Nephron (organoid): ENCODE data around the gene PHC3.

Experiments
- H3K27ac Mint-ChIP-seq, 3 experiments: 2 replicates each; pipeline ENCODE4 v1.8.0; 2020; ENCODE audit warnings: mixed read lengths in 3 of 3, mild to moderate bottlenecking in 2 of 3, moderate library complexity in 1 of 3
- H3K27me3 Mint-ChIP-seq: 2 replicates; pipeline ENCODE4 v1.8.0; 2021; ENCODE audit warnings: low read depth, mild to moderate bottlenecking, moderate library complexity, mixed read lengths
- H3K36me3 Mint-ChIP-seq: 2 replicates; pipeline ENCODE4 v1.8.0; 2020; ENCODE audit warnings: low read depth, mixed read lengths
- H3K4me1 Mint-ChIP-seq: 2 replicates; pipeline ENCODE4 v1.8.0; 2020; ENCODE audit warnings: mixed read lengths
- H3K4me3 Mint-ChIP-seq, 3 experiments: 2 replicates each; pipeline ENCODE4 v1.8.0; 2020; ENCODE audit warnings: mild to moderate bottlenecking in 3 of 3, mixed read lengths in 3 of 3, moderate library complexity in 2 of 3
- H3K9me3 Mint-ChIP-seq: 2 replicates; pipeline ENCODE4 v1.8.0; 2020; ENCODE audit warnings: mixed read lengths
- TF ChIP-seq, protein P1 (sequence below), 3 experiments: fragments of 200-600 bp; sonication (generic); IDR thresholded peaks; one replicate each; pipeline ENCODE4 v1.5.0; 2021; ENCODE audit warnings: antibody characterized with exemption in 3 of 3; ENCODE audit not compliant: unreplicated experiment in 3 of 3

PHC3 gene

GRCh38 chr3:170205302-170205701, 23.8 kb upstream of the PHC3 start:
- H3K36me3 Mint-ChIP-seq = no peaks in the 10 kb centered on the region
- TF ChIP-seq, protein P1, sequence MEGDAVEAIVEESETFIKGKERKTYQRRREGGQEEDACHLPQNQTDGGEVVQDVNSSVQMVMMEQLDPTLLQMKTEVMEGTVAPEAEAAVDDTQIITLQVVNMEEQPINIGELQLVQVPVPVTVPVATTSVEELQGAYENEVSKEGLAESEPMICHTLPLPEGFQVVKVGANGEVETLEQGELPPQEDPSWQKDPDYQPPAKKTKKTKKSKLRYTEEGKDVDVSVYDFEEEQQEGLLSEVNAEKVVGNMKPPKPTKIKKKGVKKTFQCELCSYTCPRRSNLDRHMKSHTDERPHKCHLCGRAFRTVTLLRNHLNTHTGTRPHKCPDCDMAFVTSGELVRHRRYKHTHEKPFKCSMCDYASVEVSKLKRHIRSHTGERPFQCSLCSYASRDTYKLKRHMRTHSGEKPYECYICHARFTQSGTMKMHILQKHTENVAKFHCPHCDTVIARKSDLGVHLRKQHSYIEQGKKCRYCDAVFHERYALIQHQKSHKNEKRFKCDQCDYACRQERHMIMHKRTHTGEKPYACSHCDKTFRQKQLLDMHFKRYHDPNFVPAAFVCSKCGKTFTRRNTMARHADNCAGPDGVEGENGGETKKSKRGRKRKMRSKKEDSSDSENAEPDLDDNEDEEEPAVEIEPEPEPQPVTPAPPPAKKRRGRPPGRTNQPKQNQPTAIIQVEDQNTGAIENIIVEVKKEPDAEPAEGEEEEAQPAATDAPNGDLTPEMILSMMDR (IDR thresholded peaks at IDR 0.05; ENCODE audit: unreplicated experiment in 3 of 3) = no peak

DNA sequence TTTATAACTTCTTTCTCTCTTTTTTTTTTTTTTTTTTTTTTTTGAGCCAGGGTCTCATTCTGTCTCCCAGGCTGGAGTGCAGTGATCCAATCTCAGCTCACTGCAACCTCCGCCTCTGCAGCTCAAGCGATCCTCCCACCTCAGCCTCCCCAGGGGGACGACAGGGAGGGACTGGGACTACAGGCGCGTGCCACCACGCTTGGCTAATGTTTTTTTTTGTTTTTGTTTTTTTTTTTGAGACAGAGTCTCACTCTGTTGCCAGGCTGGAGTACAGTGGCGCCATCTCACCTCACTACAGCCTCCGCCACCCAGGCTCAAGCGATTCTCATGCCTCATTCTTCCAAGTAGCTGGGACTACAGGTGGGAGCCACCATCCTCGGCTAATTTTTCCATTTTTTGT, 23.0 kb upstream of the PHC3 start:
- TF ChIP-seq, protein P1 (IDR thresholded peaks at IDR 0.05; ENCODE audit: unreplicated experiment in 3 of 3) = no peak
- no peaks in the 10 kb centered on the region for H3K9me3 Mint-ChIP-seq
- peaks cover 11% of the 10 kb centered on the region for H3K4me1 Mint-ChIP-seq
- H3K27me3 Mint-ChIP-seq = no peaks in the 10 kb centered on the region
- H3K36me3 Mint-ChIP-seq = no peaks in the 10 kb centered on the region
- H3K4me3 Mint-ChIP-seq = no peak overlapping the region
- peak overlapping the region; percentile 19 to 77 (median 40) for H3K27ac Mint-ChIP-seq

More at GRCh38 chr3:170205302-170205701, 23.8 kb upstream of the PHC3 start:
- Mint-ChIP-seq H3K4me3 (no peak overlapping the region), H3K9me3 (peaks cover 6% of the 10 kb centered on the region), H3K27me3 (no peaks in the 10 kb centered on the region), H3K4me1 (peaks cover 11% of the 10 kb centered on the region), H3K27ac (peak overlapping the region in 1 of 3 experiments; percentile 58)

GRCh38 chr3:170204023-170204472, 22.5 kb upstream of the PHC3 start:
- peaks cover 11% of the 10 kb centered on the region for H3K4me1 Mint-ChIP-seq
- no peaks in the 10 kb centered on the region for H3K9me3 Mint-ChIP-seq
- H3K27ac Mint-ChIP-seq = peak overlapping the region; percentile 19 to 77 (median 40)
- H3K4me3 Mint-ChIP-seq = no peak overlapping the region
- H3K36me3 Mint-ChIP-seq = no peaks in the 10 kb centered on the region
- peaks cover 3% of the 10 kb centered on the region for H3K27me3 Mint-ChIP-seq
- TF ChIP-seq, protein P1 (IDR thresholded peaks at IDR 0.05; ENCODE audit: unreplicated experiment in 3 of 3) = no peak

GRCh38 chr3:170203457-170203856, 21.9 kb upstream of the PHC3 start:
- H3K36me3 Mint-ChIP-seq = no peaks in the 10 kb centered on the region
- TF ChIP-seq, protein P1 (IDR thresholded peaks at IDR 0.05; ENCODE audit: unreplicated experiment in 3 of 3) = no peak
- no peak overlapping the region for H3K4me3 Mint-ChIP-seq
- H3K4me1 Mint-ChIP-seq = peaks cover 11% of the 10 kb centered on the region
- peaks cover 6% of the 10 kb centered on the region for H3K27me3 Mint-ChIP-seq
- H3K27ac Mint-ChIP-seq = peak overlapping the region in 2 of 3 experiments; percentile 38 to 78
- no peaks in the 10 kb centered on the region for H3K9me3 Mint-ChIP-seq

DNA sequence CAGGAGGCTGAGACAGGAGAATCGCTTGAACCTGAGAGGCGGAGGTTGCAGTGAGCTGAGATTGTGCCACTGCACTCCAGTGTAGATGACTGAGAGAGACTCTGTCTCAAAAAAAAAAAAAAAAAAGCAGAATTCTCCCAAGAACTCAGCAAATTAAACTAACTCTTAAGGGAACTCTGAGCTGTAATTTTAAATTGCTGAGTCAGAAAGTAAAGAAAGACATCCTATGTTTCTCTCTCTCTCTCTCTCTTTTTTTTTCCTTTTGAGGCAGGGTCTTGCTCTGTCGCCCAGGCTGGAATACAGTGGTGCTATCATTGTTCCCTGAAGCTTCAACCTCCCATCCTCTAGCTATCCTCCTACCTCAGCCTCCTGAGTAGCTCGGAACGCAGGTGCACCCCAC, 20.0 kb upstream of the PHC3 start:
- H3K36me3 Mint-ChIP-seq = no peaks in the 10 kb centered on the region
- no peak overlapping the region for H3K27ac Mint-ChIP-seq
- TF ChIP-seq, protein P1 (IDR thresholded peaks at IDR 0.05; ENCODE audit: unreplicated experiment in 3 of 3) = no peak
- peaks cover 11% of the 10 kb centered on the region for H3K4me1 Mint-ChIP-seq
- no peaks in the 10 kb centered on the region for H3K9me3 Mint-ChIP-seq
- peaks cover 6% of the 10 kb centered on the region for H3K27me3 Mint-ChIP-seq
- no peak overlapping the region for H3K4me3 Mint-ChIP-seq

DNA sequence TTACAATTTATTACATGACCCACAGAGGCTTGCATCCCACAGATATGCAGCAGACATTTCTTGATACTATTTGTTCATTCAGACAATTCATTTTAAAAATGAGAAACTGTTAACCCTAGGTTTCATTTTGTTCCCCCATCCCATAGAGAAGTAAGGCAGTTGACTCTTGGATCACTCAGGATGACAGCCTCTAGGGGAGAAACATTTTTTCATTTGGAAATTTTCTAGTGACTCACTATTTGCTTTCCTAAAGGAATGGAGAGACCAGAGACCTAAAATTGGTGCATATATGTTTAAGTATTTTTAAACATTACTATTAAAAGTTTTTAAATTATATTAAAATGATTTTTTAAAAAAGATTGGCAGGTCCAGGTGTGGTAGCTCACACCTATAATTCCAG, 19.5 kb upstream of the PHC3 start:
- Mint-ChIP-seq H3K4me1 (peaks cover 11% of the 10 kb centered on the region), H3K27ac (no peak overlapping the region), H3K27me3 (peaks cover 6% of the 10 kb centered on the region), H3K36me3 (no peaks in the 10 kb centered on the region), H3K9me3 (no peaks in the 10 kb centered on the region), H3K4me3 (no peak overlapping the region)
- TF ChIP-seq, protein P1 (IDR thresholded peaks at IDR 0.05; ENCODE audit: unreplicated experiment in 3 of 3) = no peak
